Stimulated activated CD4-positive, alpha-beta T cell treated with anti-CD3 and anti-CD28 coated beads, Interleukin-4, amount 100 ng/mL, for 24 hours (primary cell): ENCODE data around the gene HBG2.
"Not testable (repeated sequence)": the region's sequence is repeated elsewhere in the genome, so short reads cannot be mapped to it uniquely, and the experiment has no call there.

Experiments
- DNase-seq: peaks from one replicate; pipeline ENCODE4 v3.0.0-alpha.2; 2020

The HBG2 gene

GRCh38 chr11:5254646-5255413, at the start of gene HBG2:
Gene HBG2, minus strand, starts transcription at chr11:5254781. Its CDS starts 53 bp downstream, at chr11:5254728.
- DNase-seq = not testable (repeated sequence)

DNA sequence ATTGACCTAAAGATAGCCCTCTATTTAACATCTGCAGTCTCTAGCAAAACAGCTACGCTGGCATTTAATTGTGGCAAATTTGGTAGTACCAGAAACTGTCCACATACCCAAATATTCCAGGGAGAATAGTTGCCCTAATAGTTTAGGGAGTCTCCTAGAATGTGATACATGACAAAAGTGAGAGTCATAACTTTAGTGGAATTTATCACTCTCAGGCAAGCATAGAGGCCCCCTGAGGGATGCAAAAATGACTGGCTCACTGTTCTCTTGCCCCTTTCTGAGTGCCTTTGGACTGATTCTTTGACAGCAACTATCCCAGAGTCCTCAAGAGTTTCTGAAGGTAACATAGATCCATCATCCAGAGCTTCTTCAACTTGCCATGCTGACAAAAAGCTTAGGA, 49.5 kb upstream of the HBG2 start:
- DNase-seq = no peak

GRCh38 chr11:5303626-5304025, 49.0 kb upstream of the HBG2 start:
- no peak for DNase-seq

DNA sequence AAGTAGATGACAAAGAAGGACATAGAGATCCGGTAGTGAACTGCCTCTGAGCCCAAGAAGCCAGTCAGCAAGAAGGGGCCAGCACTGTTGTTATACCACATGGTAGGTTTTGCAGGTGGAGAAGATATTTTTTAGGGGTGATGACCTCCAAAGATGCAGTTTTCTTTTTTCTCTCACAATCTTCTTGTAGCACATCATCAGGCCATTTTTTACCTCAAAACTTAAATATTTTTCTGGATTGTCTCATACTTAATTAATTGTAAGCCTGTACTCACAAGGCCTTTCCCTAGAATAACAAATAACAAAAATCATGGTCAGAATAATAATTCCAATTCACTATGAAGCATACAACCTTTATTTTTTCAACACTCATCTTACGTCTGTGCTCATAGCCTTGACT, 47.3 kb upstream of the HBG2 start, which contains the start of gene OR51B4:
TSS of gene OR51B4 (minus strand) at position 101 of the 400 bp plus-strand sequence. CDS start at position 101, 0 bp downstream.
- no peak for DNase-seq

- DNase-seq = no peak
These were observed 45.7 kb upstream of the HBG2 start for GRCh38 chr11:5300251-5300650.

- no peak for DNase-seq
These were observed 43.9 kb upstream of the HBG2 start for GRCh38 chr11:5298451-5298850.

GRCh38 chr11:5297721-5298323, 43.2 kb upstream of the HBG2 start:
- no peak for DNase-seq

- DNase-seq = not testable (repeated sequence)
These were observed 39.9 kb upstream of the HBG2 start for GRCh38 chr11:5294342-5294995.

- no peak for DNase-seq
These were observed 38.4 kb upstream of the HBG2 start for GRCh38 chr11:5293028-5293427.

- no peak for DNase-seq
These were observed 36.7 kb upstream of the HBG2 start for GRCh38 chr11:5291207-5291838.

DNA sequence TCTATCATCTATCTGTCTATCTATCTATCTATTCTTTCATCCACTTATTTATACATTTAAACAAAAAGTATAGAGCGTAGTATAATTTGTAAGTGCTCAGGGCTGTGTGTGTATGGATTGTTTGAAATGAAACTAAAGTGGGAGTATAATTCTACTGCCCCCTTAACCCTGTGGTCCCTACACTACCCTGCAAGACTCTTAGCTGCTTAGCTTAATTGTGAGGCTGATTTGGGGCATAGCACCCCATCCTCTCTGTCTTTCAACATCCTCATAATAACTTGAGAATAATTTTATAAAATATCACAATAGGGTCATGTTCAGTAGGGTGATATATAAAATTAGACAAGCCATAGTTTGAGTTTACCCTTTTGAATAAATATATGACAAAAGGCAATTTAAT, 35.5 kb upstream of the HBG2 start:
- no peak for DNase-seq

DNA sequence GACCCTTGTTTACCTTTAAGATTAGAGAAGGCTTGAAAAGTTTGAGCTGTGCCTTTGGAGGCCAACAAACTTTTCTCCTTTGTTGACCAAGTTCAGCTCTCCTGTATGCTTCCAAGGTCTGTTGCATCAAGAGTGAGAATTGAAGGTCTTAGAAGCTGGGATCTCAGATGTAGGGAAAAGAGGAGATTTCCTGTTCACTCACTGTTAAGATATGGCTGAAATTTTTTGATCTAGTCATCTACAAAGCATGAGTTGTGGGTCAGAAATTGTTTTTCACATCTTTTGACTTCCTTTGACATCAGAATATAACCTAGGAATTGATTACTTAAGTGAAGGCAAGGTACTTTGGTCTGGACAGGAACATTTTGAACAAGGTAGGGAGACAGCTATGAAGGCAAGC, 35.1 kb upstream of the HBG2 start:
- DNase-seq = no peak

DNA sequence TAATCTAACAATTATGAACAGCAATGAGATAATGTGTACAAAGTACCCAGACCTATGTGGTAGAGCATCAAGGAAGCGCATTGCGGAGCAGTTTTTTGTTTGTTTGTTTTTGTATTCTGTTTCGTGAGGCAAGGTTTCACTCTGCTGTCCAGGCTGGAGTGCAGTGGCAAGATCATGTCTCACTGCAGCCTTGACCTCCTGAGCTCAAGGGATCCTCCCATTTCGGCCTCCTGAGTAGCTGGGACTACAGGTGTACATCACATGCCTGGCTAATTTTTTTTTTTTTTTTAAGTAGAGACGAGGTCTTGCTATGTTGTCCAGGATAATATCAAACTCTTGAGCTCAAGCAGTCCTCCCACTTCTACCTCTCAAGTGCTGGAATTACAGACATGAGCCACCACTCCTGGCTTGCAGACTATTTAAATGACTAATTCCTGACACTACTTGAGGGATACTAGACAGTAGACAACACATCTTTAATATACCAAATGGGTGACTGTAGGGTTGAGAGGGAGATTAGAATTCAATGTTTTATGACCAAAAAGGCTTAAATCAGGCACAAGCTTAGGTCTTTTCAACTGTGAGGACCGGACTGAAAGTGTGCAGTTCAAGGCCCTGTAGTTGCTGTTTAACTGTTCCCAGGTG, 34.4 kb upstream of the HBG2 start:
- DNase-seq = no peak

DNA sequence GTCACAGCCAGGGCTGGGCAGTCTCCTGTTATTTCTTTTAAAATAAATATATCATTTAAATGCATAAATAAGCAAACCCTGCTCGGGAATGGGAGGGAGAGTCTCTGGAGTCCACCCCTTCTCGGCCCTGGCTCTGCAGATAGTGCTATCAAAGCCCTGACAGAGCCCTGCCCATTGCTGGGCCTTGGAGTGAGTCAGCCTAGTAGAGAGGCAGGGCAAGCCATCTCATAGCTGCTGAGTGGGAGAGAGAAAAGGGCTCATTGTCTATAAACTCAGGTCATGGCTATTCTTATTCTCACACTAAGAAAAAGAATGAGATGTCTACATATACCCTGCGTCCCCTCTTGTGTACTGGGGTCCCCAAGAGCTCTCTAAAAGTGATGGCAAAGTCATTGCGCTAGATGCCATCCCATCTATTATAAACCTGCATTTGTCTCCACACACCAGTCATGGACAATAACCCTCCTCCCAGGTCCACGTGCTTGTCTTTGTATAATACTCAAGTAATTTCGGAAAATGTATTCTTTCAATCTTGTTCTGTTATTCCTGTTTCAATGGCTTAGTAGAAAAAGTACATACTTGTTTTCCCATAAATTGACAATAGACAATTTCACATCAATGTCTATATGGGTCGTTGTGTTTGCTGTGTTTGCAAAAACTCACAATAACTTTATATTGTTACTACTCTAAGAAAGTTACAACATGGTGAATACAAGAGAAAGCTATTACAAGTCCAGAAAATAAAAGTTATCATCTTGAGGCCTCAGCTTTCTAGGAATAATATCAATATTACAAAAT, 33.7 kb upstream of the HBG2 start:
- DNase-seq = no peak

GRCh38 chr11:5286901-5287300, 32.3 kb upstream of the HBG2 start:
- DNase-seq = no peak

DNA sequence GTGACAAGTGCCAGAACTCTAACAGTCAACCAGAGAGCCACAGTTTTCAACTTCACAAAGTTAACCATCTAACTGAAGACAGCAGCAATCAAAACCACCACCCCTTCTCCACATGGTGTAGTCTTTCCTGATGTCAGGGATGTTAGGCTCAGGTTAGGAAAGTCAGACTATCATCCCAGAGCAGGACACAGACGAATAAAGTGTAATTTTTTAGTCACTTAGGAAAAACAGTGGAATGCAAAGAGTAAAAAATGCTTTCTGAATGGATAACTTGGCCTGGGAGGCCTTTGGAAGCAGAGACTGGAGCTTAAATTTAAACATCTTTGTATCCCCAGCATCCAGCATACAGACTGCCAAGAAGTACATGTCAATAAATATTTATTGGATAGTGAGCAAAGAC, 31.8 kb upstream of the HBG2 start:
- no peak for DNase-seq

DNA sequence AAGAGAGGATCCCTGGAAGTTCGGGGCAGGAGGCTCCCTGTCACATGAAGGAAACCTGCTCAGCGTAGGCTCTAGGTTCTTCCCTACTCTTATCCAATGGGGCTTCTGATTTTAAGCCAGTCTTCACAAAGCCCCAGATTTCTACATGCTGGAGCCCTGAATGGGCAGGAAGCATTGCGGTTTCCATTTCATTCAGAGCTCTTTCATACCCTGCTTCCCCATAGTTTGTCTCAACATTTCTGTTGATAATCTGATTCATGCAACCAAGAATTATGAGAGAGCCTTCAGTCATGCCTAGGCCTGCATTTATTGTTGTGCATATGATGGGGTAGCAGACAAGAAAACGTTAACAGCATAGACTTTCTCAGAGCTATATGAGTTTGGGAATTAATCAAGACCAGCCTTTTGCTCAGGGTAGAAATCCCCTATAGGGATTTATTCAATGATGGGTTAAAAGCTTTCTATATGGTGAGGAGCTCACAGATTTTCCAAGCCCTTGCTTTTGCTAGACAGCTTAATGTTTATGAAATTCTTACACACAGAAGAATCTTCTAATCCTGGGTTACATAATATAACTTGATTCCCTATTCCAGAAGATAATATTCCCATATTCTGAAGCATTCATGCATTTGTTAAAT, 31.2 kb upstream of the HBG2 start:
- no peak for DNase-seq

- no peak for DNase-seq
These were observed 30.1 kb upstream of the HBG2 start for GRCh38 chr11:5284637-5285036.

DNA sequence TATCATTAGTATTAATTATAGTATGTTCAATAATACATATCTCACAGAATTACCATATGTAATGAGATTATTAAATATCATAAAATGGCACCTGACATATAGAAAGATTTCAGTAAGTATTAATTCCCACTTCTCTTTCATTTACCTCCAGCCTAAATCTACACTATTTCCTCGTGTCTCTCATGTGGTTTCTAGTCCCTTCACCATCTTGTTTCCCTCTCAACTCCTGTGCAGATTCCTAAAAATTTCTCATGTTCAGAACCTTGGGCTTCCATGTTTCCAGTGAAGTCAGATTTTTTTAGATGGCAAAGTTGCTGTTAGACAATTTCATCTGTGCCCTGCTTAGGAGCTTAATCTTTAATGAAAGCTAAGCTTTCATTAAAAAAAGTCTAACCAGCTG, 29.3 kb upstream of the HBG2 start:
- no peak for DNase-seq

- DNase-seq = no peak
These were observed 28.5 kb upstream of the HBG2 start for GRCh38 chr11:5283086-5283485.

DNA sequence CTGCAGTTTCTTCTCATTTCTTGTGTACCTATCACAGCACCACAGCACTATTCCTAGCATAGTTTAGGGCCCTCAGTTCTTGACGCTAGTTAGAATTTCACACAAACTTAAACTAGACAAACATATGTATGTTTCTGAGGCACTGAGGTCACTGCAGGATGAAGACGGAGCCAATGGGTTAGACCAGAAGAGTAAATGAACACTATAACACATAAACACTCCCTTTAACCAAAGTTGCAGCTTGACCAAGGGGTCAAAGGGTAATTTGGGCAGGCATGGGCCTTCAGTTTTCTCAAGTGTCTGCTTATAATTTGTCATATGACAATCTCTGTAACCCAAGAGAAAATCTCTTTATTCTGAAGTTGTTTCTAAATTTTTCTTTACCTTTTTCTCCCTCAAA, 28.0 kb upstream of the HBG2 start:
- no peak for DNase-seq

DNA sequence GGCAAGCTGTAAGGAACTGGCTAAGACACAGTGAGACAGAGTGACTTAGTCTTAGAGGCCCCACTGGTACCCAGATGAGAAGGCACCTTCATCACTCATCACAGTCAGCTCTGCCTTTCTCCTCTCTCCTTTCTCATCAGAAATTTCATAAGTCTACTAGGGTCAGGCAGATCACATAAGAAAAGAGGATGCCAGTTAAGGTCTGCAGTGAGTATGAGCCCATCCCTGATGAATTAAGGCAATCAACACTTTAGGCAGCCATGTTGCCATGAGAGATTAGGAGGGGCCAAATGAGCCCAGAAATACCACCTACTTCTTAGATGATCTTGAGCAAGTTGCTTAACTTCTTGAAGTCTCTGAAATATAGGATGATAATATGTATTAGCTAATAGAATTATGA, 27.0 kb upstream of the HBG2 start:
- DNase-seq = no peak
